LNCaP clone FGC (cell line): Measurements from ENCODE around the gene C1QL2.
A peak's percentile ranks its signal among the peaks of the same experiment; 100 is the strongest.

Source experiments
- DNase-seq: peaks from one replicate; pipeline ENCODE4 v3.0.0-alpha.2; 2011; ENCODE audit warnings: low read depth
- H3K4me3 ChIP-seq: 2 replicates; pipeline ENCODE4 v1.5.1; 2011; ENCODE audit warnings: mild to moderate bottlenecking, low read depth, low read length, control low read depth
- TF ChIP-seq, protein P1 (sequence below): IDR thresholded peaks from 2 replicates; pipeline ENCODE4 v1.5.1; 2012; ENCODE audit warnings: mild to moderate bottlenecking; ENCODE audit not compliant: control insufficient read depth, insufficient read depth; ENCODE audit errors: extremely low read depth

C1QL2 gene

GRCh38 chr2:119174993-119175347 is 16.4 kb upstream of the C1QL2 start:
- no peak overlapping the region for H3K4me3 ChIP-seq
- TF ChIP-seq, protein P1, sequence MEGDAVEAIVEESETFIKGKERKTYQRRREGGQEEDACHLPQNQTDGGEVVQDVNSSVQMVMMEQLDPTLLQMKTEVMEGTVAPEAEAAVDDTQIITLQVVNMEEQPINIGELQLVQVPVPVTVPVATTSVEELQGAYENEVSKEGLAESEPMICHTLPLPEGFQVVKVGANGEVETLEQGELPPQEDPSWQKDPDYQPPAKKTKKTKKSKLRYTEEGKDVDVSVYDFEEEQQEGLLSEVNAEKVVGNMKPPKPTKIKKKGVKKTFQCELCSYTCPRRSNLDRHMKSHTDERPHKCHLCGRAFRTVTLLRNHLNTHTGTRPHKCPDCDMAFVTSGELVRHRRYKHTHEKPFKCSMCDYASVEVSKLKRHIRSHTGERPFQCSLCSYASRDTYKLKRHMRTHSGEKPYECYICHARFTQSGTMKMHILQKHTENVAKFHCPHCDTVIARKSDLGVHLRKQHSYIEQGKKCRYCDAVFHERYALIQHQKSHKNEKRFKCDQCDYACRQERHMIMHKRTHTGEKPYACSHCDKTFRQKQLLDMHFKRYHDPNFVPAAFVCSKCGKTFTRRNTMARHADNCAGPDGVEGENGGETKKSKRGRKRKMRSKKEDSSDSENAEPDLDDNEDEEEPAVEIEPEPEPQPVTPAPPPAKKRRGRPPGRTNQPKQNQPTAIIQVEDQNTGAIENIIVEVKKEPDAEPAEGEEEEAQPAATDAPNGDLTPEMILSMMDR, result no peak
- peak; percentile 2 for DNase-seq

DNA sequence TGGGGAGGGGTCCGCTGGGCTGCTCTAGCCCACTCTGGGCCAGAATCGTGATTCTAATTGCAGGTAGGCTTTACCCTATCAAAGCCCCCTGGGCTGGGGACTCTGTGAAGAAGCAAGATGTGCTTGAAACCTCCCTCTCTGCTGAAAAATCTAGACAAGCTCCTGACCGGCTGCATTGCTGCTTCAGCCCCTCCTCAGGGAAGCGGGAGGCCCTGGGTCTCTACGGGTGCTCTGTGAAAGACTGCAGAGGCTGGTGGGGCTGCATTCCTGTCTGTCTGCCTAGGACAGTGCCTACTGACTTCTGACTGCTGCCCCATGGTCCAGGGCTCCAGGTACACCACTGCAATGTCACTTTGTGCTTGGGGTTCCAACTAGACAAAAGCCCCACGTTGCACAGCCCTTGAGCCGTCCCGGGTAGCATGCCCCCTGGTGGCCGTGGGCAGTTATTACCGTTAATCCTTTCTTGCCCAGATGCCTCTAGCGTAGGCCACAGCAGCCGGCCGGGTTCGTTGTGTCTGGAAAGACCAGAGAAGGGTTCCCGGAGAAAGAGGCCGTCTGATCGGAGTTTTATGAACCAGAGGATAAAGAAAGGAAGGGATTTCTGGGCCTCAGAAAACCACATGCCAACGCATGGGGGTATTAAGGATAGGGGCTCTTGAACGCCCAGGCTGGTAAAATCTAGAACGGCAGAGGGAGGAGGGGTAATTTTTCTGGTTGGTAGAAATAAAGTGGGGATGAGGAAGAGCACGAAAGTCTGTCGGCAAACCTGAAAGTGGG is 15.9 kb upstream of the C1QL2 start:
- no peak overlapping the region for H3K4me3 ChIP-seq
- DNase-seq, result peak; percentile 1
- TF ChIP-seq, protein P1, result peak; percentile 85

GRCh38 chr2:119173556-119174060 is 15.1 kb upstream of the C1QL2 start:
- TF ChIP-seq, protein P1, result no peak
- no peak for DNase-seq
- H3K4me3 ChIP-seq, result no peak overlapping the region

GRCh38 chr2:119170504-119170903 is 12.0 kb upstream of the C1QL2 start:
- DNase-seq, result no peak
- TF ChIP-seq, protein P1, result no peak
- H3K4me3 ChIP-seq, result no peak overlapping the region

DNA sequence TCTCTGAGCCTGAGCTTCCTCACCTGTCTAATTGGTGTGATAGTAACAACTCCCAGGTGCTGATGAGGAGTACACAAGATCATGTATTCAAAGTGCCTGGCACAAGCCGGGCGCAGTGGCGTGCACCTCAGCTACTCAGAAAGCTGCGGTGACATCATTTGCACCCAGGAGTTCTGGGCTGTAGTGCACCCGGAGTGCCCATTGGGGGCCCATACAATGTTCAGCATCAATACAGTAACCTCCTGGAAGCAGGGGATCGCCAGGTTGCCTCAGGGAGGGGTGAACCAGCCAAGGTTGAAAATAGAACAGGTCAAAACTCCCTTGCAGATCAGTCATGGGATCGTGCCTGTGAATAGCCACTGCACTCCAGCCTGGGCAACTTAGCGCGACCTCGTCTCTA is 11.2 kb upstream of the C1QL2 start:
- no peak overlapping the region for H3K4me3 ChIP-seq
- DNase-seq, result no peak
- TF ChIP-seq, protein P1, result no peak

DNA sequence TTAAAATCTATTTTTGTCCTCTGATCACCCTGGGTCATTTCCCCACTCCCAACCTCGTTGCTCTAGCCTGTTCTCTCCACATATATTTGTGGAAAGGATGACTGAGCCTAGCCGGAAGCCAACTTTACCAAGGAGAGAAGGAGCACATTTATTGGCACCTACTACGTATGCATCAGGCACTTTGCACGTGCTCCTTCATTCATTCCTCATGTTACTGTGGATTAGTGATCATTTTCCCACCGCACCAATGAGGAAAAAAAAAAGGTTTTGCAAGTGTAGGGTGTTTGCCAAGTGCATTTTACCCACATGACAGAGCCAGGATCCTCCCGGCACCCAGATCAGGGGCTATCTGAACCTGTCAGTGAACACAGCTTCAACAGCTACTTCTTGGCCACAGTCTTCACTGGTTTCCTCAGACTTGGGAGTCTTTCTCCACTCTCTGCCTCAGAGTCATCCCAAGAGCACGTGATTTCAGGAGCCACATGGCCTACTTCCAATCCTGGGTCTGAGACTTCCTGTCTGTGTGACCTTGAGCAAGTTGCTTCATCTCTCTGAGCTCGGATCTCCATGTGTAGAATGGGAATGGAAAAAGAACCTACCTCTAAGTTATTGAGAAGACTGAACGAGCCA is 1.9 kb upstream of the C1QL2 start:
- DNase-seq, result no peak
- no peak overlapping the region for H3K4me3 ChIP-seq
- TF ChIP-seq, protein P1, result no peak
